Trophoblast cell (in vitro differentiated cells and primary cell): ENCODE results near the gene IGIP.
A peak's percentile ranks its signal among the peaks of the same experiment; 100 is the strongest.

Source experiments
- DNase-seq, 2 donors: peaks; one replicate each; pipeline ENCODE4 v3.0.0-alpha.2; 2016
- H2AFZ ChIP-seq: 2 replicates; pipeline ENCODE4 v1.6.1; 2013; ENCODE audit warnings: low read length, moderate library complexity, mild to moderate bottlenecking; ENCODE audit not compliant: insufficient read depth, poor library complexity
- H2AK5ac ChIP-seq: 2 replicates; pipeline ENCODE4 v1.6.1; 2013; ENCODE audit warnings: mild to moderate bottlenecking, low read length
- H2BK120ac ChIP-seq: 2 replicates; pipeline ENCODE4 v1.6.1; 2013; ENCODE audit warnings: low read length, mild to moderate bottlenecking, moderate library complexity; ENCODE audit not compliant: insufficient read depth, poor library complexity
- H2BK12ac ChIP-seq: 2 replicates; pipeline ENCODE4 v1.6.1; 2013; ENCODE audit warnings: mild to moderate bottlenecking, low read length, moderate library complexity
- H2BK5ac ChIP-seq: 2 replicates; pipeline ENCODE4 v1.6.1; 2013; ENCODE audit warnings: low read length, low read depth, moderate library complexity, mild to moderate bottlenecking; ENCODE audit not compliant: poor library complexity
- H3K14ac ChIP-seq: 2 replicates; pipeline ENCODE4 v1.6.1; 2013; ENCODE audit warnings: mild to moderate bottlenecking, low read length
- H3K18ac ChIP-seq: 2 replicates; pipeline ENCODE4 v1.6.1; 2013; ENCODE audit warnings: mild to moderate bottlenecking, low read length
- H3K23ac ChIP-seq: 2 replicates; pipeline ENCODE4 v1.6.1; 2013; ENCODE audit warnings: low read length
- H3K27ac ChIP-seq: 2 replicates; pipeline ENCODE4 v1.5.1; 2013; ENCODE audit warnings: low read depth, mild to moderate bottlenecking, inconsistent platforms, low read length, moderate library complexity
- H3K27me3 ChIP-seq: 2 replicates; pipeline ENCODE4 v1.6.1; 2013; ENCODE audit warnings: inconsistent platforms, mild to moderate bottlenecking, low read length, moderate library complexity; ENCODE audit not compliant: insufficient read depth
- H3K36me3 ChIP-seq, 2 experiments: 1 replicate in 1 of 2; 2 replicates in 1 of 2; pipeline ENCODE4 v1.6.1; 2013; ENCODE audit warnings: low read length in 2 of 2, mild to moderate bottlenecking in 2 of 2, moderate library complexity in 1 of 2; ENCODE audit not compliant: insufficient read depth in 2 of 2, control insufficient read depth in 1 of 2
- H3K4ac ChIP-seq: 2 replicates; pipeline ENCODE4 v1.6.1; 2013; ENCODE audit warnings: low read depth, mild to moderate bottlenecking, low read length, moderate library complexity
- H3K4me1 ChIP-seq, 2 experiments: 1 replicate in 1 of 2; 2 replicates in 1 of 2; pipeline ENCODE4 v1.6.1; 2013; ENCODE audit warnings: low read length in 2 of 2, mild to moderate bottlenecking in 2 of 2, moderate library complexity in 1 of 2; ENCODE audit not compliant: insufficient read depth in 2 of 2, control insufficient read depth in 1 of 2
- H3K4me2 ChIP-seq: 2 replicates; pipeline ENCODE4 v1.6.1; 2013; ENCODE audit warnings: inconsistent platforms, mild to moderate bottlenecking, low read length, moderate library complexity
- H3K4me3 ChIP-seq: 2 replicates; pipeline ENCODE4 v1.5.1; 2013; ENCODE audit warnings: mild to moderate bottlenecking, low read depth, low read length, inconsistent platforms
- H3K79me1 ChIP-seq: one replicate; pipeline ENCODE4 v1.6.1; 2013; ENCODE audit warnings: low read length
- H3K79me2 ChIP-seq: 2 replicates; pipeline ENCODE4 v1.6.1; 2013; ENCODE audit warnings: low read length, mild to moderate bottlenecking; ENCODE audit not compliant: control insufficient read depth, insufficient read depth, poor library complexity
- H3K9ac ChIP-seq: 2 replicates; pipeline ENCODE4 v1.6.1; 2013; ENCODE audit warnings: mild to moderate bottlenecking, low read length
- H3K9me3 ChIP-seq: 2 replicates; pipeline ENCODE4 v1.6.1; 2013; ENCODE audit warnings: low read depth, mild to moderate bottlenecking, control low read depth, inconsistent platforms, low read length; ENCODE audit not compliant: insufficient read depth
- H4K12ac ChIP-seq: 2 replicates; pipeline ENCODE4 v1.6.1; 2013; ENCODE audit warnings: low read depth, mild to moderate bottlenecking, low read length, moderate library complexity
- H4K8ac ChIP-seq: 2 replicates; pipeline ENCODE4 v1.6.1; 2013; ENCODE audit warnings: low read depth, mild to moderate bottlenecking, low read length, moderate library complexity
- H4K91ac ChIP-seq: one replicate; pipeline ENCODE4 v1.6.1; 2013; ENCODE audit warnings: low read depth, mild to moderate bottlenecking, low read length, moderate library complexity
- WGBS: extraction: QIAGEN DNeasy Blood & Tissue Kit; methylation state at CpG from one replicate; pipeline ENCODE4 v1.1.7; 2013; ENCODE audit warnings: missing lambda C conversion rate; ENCODE audit not compliant: insufficient read length, insufficient coverage; ENCODE audit errors: extremely low coverage; 5-methylcytosine and 5-hydroxymethylcytosine counted together

The IGIP gene

GRCh38 chr5:140142856-140143255 lies 17.1 kb downstream of the IGIP start:
- H3K4me2 ChIP-seq, result no peak overlapping the region
- H3K27ac ChIP-seq, result no peak overlapping the region
- no peak overlapping the region for H3K18ac ChIP-seq
- no peak overlapping the region for H3K9ac ChIP-seq
- H2BK5ac ChIP-seq, result no peak overlapping the region
- no peak overlapping the region for H4K12ac ChIP-seq
- H2BK120ac ChIP-seq, result no peak overlapping the region
- H3K4me1 ChIP-seq, result peaks cover 6% of the 10 kb centered on the region in 2 experiments
- no peak overlapping the region for H3K14ac ChIP-seq
- H3K79me2 ChIP-seq, result no peaks in the 10 kb centered on the region
- no CpG with 5 or more reads among the region's 7 CpGs for WGBS
- peaks cover 22% of the 10 kb centered on the region for H3K27me3 ChIP-seq
- H3K9me3 ChIP-seq, result no peaks in the 10 kb centered on the region
- no peak overlapping the region for H3K4me3 ChIP-seq
- no peak overlapping the region for H2AFZ ChIP-seq
- H3K4ac ChIP-seq, result no peak overlapping the region
- no peak overlapping the region for H4K8ac ChIP-seq
- H3K23ac ChIP-seq, result no peak overlapping the region
- H3K79me1 ChIP-seq, result no peaks in the 10 kb centered on the region
- no peak overlapping the region for H2BK12ac ChIP-seq
- H2AK5ac ChIP-seq, result no peak overlapping the region
- no peak overlapping the region for H4K91ac ChIP-seq
- no peak for DNase-seq
- H3K36me3 ChIP-seq, result no peaks in the 10 kb centered on the region

GRCh38 chr5:140143521-140144258 lies 18.0 kb downstream of the IGIP start:
- Histone ChIP-seq H3K4me2 (no peak overlapping the region), H3K79me1 (no peaks in the 10 kb centered on the region), H3K14ac (no peak overlapping the region), H3K9me3 (no peaks in the 10 kb centered on the region), H3K23ac (no peak overlapping the region), H2BK12ac (no peak overlapping the region), H4K8ac (no peak overlapping the region), H2BK120ac (no peak overlapping the region), H3K79me2 (no peaks in the 10 kb centered on the region), H3K18ac (no peak overlapping the region), H3K9ac (no peak overlapping the region), H3K36me3 (no peaks in the 10 kb centered on the region), H2AK5ac (no peak overlapping the region), H2BK5ac (no peak overlapping the region), H3K27me3 (peaks cover 24% of the 10 kb centered on the region), H3K4ac (no peak overlapping the region), H3K4me3 (no peak overlapping the region), H3K4me1 (peaks cover 6% of the 10 kb centered on the region in 2 experiments), H4K91ac (no peak overlapping the region), H4K12ac (no peak overlapping the region), H2AFZ (no peak overlapping the region), H3K27ac (no peak overlapping the region)
- WGBS, result no CpG with 5 or more reads among the region's 3 CpGs
- DNase-seq, result no peak

GRCh38 chr5:140145256-140145655 lies 19.5 kb downstream of the IGIP start:
- H2BK12ac ChIP-seq, result no peak overlapping the region
- H2BK120ac ChIP-seq, result no peak overlapping the region
- H2BK5ac ChIP-seq, result no peak overlapping the region
- H3K18ac ChIP-seq, result no peak overlapping the region
- no CpG with 5 or more reads among the region's 3 CpGs for WGBS
- H3K23ac ChIP-seq, result no peak overlapping the region
- H4K12ac ChIP-seq, result no peak overlapping the region
- no peak overlapping the region for H3K9ac ChIP-seq
- no peak overlapping the region for H3K4me3 ChIP-seq
- H3K4me1 ChIP-seq, result peaks cover 6 to 9% of the 10 kb centered on the region in 2 experiments
- H4K91ac ChIP-seq, result no peak overlapping the region
- no peaks in the 10 kb centered on the region for H3K36me3 ChIP-seq
- H2AK5ac ChIP-seq, result no peak overlapping the region
- H3K27ac ChIP-seq, result no peak overlapping the region
- no peaks in the 10 kb centered on the region for H3K79me2 ChIP-seq
- H3K9me3 ChIP-seq, result no peaks in the 10 kb centered on the region
- H3K27me3 ChIP-seq, result peaks cover 24% of the 10 kb centered on the region
- no peak overlapping the region for H3K14ac ChIP-seq
- H4K8ac ChIP-seq, result no peak overlapping the region
- DNase-seq, result no peak
- H3K79me1 ChIP-seq, result no peaks in the 10 kb centered on the region
- H3K4ac ChIP-seq, result no peak overlapping the region
- no peak overlapping the region for H2AFZ ChIP-seq
- H3K4me2 ChIP-seq, result no peak overlapping the region

- Histone ChIP-seq H3K4ac (no peak overlapping the region), H2BK120ac (no peak overlapping the region), H4K12ac (no peak overlapping the region), H3K18ac (no peak overlapping the region), H3K9ac (no peak overlapping the region), H4K91ac (no peak overlapping the region), H3K4me2 (peak overlapping the region; percentile 45), H2BK12ac (no peak overlapping the region), H4K8ac (no peak overlapping the region), H2AK5ac (no peak overlapping the region), H3K14ac (no peak overlapping the region), H3K27me3 (peaks cover 24% of the 10 kb centered on the region), H3K79me1 (no peaks in the 10 kb centered on the region), H3K9me3 (no peaks in the 10 kb centered on the region), H3K79me2 (no peaks in the 10 kb centered on the region), H3K23ac (no peak overlapping the region), H3K4me3 (no peak overlapping the region), H3K36me3 (no peaks in the 10 kb centered on the region), H2BK5ac (no peak overlapping the region), H3K4me1 (peaks cover 6 to 10% of the 10 kb centered on the region in 2 experiments), H2AFZ (no peak overlapping the region), H3K27ac (no peak overlapping the region)
- DNase-seq, result peak; percentile 20 to 47
- WGBS, result no CpG with 5 or more reads among the region's 64 CpGs
These were observed 20.2 kb downstream of the IGIP start for GRCh38 chr5:140145818-140146522.
